Glomerular endothelial cell (primary cell): ENCODE data around the gene STN1. TPM values are rescaled to one million over a fixed set of nuclear protein-coding genes. Genes with fewer than 3 reads are reported as not detected.

Experiments
- DNase-seq: peaks from one replicate; pipeline ENCODE4 v3.0.0-alpha.2; 2011; ENCODE audit warnings: low read depth, low spot score; ENCODE audit errors: extremely low read depth
- total RNA-seq: library from RNA; depleted of rRNA; stranded (reverse); fragments of >200 nt; gene quantifications from 2 replicates; pipeline ENCODE4 v1.2.3, GENCODE V29; 2015

STN1 gene
- total RNA-seq, 1 donor from 2014 or later = 25.4 TPM

GRCh38 chr10:103832806-103833205 lies 85.2 kb downstream of the STN1 start:
- DNase-seq = no peak

Other genes with a start within 250 kb of the STN1 start
- gene SH3PXD2A, start 62.6 kb downstream of the STN1 start, total RNA-seq = 21.7 and 24.9 TPM in 2 replicates
- gene SLK, start 49.0 kb upstream of the STN1 start, total RNA-seq = 34.9 and 41.4 TPM in 2 replicates
- gene COL17A1, start 167.7 kb upstream of the STN1 start, total RNA-seq = 0.06 and 1.0 TPM in 2 replicates
- 8.6 and 9.3 TPM in 2 replicates for gene SFR1, start 204.0 kb upstream of the STN1 start, total RNA-seq